Osteocyte (in vitro differentiated cells): ENCODE results near the gene SH2B2. TPM values are rescaled to one million over a fixed set of nuclear protein-coding genes. Genes with fewer than 3 reads are reported as not detected.

Source experiments
- DNase-seq: peaks from one replicate; pipeline ENCODE4 v3.0.0; 2021; ENCODE audit warnings: mixed read lengths; ENCODE audit not compliant: unreplicated experiment; ENCODE audit errors: extremely low spot score
- H3K27ac Mint-ChIP-seq: one replicate; pipeline ENCODE4 v1.8.0; 2021; ENCODE audit warnings: mild to moderate bottlenecking, mixed read lengths; ENCODE audit not compliant: unreplicated experiment
- H3K27me3 Mint-ChIP-seq: one replicate; pipeline ENCODE4 v1.8.0; 2021; ENCODE audit warnings: mixed read lengths; ENCODE audit not compliant: unreplicated experiment
- H3K36me3 Mint-ChIP-seq: one replicate; pipeline ENCODE4 v1.8.0; 2021; ENCODE audit warnings: mixed read lengths; ENCODE audit not compliant: unreplicated experiment
- H3K4me1 Mint-ChIP-seq: one replicate; pipeline ENCODE4 v1.8.0; 2021; ENCODE audit warnings: mixed read lengths; ENCODE audit not compliant: unreplicated experiment
- H3K4me3 Mint-ChIP-seq: one replicate; pipeline ENCODE4 v1.8.0; 2021; ENCODE audit warnings: mild to moderate bottlenecking, moderate library complexity, mixed read lengths; ENCODE audit not compliant: unreplicated experiment
- H3K9me3 Mint-ChIP-seq: one replicate; pipeline ENCODE4 v1.8.0; 2021; ENCODE audit warnings: mixed read lengths; ENCODE audit not compliant: unreplicated experiment
- total RNA-seq: library from RNA; stranded (reverse); gene quantifications from 2 replicates; pipeline ENCODE4 v1.2.1, GENCODE V29; 2021
- TF ChIP-seq, protein P1 (sequence below): fragments of 200-600 bp; sonication (generic); IDR thresholded peaks from 2 replicates; pipeline ENCODE4 v1.5.0; 2021; ENCODE audit warnings: antibody characterized with exemption, mild to moderate bottlenecking, moderate library complexity

Gene SH2B2
- total RNA-seq, 1 donor from 2014 or later: 8.3 TPM

DNA sequence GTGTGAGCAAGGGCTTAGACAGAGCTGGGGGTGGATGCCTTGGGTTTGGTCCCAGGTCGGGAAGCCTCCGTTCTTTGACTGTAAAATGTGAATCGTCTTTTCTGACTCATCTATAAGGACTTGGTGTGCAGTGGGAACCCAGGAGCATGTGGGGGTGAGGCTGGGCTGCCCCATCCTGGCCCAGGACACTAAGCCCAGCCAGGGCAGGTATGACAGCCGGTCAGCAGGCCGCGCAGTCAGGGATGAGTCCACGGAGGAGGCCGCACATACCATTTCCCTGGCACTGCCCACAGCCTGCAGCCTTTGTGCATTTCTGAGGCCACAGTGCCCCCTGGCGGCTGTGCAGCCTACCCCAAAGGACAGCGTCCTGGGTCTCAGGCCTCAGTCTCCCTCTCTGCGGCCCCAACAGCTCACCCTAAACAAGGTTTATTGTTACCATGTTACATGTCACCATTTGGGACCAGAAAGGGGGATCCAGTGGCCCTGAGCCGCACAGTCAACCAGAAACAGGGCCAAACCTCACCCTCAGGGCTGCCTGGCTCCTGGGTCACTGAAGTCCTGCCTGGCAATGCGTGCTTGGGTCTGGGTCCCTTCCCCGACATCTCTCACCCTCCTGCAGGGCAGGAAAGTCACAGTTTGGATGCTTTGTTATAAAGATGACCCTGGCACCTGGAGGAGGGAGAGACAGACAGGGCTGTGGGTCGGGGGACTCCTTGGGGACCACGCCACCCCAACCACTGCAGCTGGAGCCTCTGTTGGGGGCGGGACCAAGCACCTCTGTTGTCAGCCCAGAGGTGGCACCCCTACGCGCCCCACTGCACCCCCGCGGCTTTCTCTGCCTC lies 14.4 kb upstream of the SH2B2 start:
- H3K27ac Mint-ChIP-seq: no peak overlapping the region
- peaks cover 3% of the 10 kb centered on the region for H3K4me1 Mint-ChIP-seq
- no peaks in the 10 kb centered on the region for H3K9me3 Mint-ChIP-seq
- H3K27me3 Mint-ChIP-seq: no peaks in the 10 kb centered on the region
- peak; percentile 93 for DNase-seq
- no peaks in the 10 kb centered on the region for H3K36me3 Mint-ChIP-seq
- H3K4me3 Mint-ChIP-seq: no peak overlapping the region
- TF ChIP-seq, protein P1, sequence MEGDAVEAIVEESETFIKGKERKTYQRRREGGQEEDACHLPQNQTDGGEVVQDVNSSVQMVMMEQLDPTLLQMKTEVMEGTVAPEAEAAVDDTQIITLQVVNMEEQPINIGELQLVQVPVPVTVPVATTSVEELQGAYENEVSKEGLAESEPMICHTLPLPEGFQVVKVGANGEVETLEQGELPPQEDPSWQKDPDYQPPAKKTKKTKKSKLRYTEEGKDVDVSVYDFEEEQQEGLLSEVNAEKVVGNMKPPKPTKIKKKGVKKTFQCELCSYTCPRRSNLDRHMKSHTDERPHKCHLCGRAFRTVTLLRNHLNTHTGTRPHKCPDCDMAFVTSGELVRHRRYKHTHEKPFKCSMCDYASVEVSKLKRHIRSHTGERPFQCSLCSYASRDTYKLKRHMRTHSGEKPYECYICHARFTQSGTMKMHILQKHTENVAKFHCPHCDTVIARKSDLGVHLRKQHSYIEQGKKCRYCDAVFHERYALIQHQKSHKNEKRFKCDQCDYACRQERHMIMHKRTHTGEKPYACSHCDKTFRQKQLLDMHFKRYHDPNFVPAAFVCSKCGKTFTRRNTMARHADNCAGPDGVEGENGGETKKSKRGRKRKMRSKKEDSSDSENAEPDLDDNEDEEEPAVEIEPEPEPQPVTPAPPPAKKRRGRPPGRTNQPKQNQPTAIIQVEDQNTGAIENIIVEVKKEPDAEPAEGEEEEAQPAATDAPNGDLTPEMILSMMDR: peak; percentile 96

DNA sequence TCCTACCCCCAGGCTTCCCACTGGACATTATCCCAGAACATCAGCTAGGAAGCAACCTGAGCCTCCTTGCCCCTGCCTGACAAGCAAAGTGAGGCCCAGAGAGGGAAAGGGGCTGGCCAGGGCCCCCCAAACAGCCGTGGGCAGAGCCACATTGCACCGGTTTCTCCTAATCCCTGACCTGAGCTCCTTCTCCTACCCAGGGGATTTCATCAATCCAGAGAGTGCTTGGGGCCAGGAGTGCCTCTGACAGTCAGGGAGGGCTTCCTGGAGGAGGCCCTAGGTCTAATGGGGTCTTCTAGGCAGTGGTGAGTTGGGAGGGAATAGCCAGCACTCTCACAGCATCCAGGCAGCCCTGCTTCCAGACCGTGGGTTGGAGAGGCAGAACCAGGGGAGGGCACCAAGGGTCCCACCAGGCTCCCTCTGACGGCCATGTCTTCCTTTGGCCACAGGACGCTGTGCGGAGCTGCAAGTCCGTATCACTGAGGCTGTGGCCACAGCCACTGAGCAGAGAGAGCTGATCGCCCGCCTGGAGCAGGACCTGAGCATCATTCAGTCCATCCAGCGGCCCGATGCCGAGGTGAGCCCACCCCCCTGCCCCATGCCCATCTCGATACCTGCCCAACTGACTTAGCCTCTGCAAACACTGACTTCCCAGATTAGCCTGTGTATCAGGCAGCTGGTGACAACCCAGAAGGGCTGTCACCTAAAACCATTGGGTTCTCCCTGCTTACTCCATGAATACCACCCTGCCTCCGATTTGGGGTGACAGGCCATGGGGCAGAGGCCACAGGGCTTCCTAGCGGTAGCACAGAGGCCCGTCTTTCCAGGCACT lies 13.5 kb upstream of the SH2B2 start:
- DNase-seq: no peak
- TF ChIP-seq, protein P1: no peak
- Mint-ChIP-seq H3K4me1 (peaks cover 3% of the 10 kb centered on the region), H3K27me3 (no peaks in the 10 kb centered on the region), H3K4me3 (no peak overlapping the region), H3K27ac (no peak overlapping the region), H3K9me3 (no peaks in the 10 kb centered on the region), H3K36me3 (no peaks in the 10 kb centered on the region)

DNA sequence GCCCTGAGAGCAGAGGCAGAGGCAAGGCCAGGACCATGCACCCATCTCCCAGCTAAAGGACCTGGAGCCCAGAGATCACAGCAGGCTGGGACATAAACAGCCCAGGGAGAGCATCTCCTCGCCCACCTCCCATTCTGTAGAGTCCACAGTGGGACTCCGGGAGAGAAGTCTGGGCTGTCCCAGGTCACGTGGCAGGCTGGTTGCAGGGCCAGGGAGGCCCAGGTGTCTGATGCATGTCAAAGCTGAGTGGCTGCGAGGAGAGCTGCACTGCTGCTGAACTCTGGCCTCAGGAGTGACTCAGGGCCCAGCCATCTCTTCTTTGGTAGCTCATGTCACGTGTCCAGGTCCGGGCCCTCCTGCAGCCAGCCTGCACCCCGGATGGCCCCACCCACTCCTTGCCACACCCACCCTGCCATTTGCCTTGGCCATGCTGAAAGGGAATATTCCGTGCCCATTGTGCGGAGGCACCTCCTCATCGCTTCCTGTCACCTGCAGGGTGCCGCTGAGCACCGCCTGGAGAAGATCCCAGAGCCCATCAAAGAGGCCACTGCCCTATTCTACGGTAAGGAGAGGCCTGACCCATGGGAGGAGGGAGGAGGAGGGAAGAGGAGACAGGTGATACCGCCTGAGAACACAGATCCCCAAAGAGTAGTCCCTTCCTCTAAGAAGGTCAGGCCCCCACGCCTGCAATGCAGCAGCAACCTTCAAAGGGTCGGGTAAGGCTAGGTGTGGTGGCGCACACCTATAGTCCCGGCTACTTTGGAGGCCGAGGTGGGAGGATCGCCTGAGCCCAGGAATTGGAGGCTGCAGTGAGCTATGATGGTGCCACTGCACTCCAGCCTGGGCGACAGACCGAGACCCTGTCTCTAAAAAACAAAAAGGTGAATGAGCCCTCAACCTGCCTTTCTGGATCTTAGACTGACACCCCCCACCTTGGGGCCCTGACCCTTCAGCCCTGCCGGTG lies 12.6 kb upstream of the SH2B2 start:
- DNase-seq: no peak
- Mint-ChIP-seq H3K27ac (no peak overlapping the region), H3K4me1 (peaks cover 3% of the 10 kb centered on the region), H3K9me3 (no peaks in the 10 kb centered on the region), H3K4me3 (no peak overlapping the region), H3K36me3 (no peaks in the 10 kb centered on the region), H3K27me3 (no peaks in the 10 kb centered on the region)
- TF ChIP-seq, protein P1: no peak

DNA sequence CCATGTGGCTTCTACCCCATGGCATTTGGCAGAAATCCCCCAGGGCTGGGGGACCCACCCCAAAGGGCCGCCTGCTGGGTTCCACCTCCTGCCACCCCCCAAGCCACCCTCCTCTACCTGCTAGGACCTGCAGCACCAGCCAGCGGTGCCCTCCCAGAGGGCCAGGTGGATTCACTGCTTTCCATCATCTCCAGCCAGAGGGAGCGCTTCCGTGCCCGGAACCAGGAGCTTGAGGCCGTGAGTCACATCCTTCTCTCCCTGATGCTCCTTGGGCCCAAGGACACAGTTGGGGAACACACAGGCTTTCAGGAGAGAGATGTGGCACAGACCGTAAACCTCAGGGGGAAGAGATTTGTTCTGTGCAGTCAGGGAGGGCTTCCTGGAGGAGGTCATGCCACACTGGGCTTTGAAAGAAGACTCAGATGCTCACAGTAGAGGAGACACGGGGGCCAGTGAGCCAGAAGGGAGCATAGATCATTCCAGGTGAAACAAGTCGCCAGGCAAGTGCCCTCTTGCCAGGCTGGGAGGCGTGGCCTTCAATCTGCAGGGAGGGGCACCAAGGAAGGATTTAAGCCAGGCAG lies 11.5 kb upstream of the SH2B2 start:
- H3K27ac Mint-ChIP-seq: no peak overlapping the region
- TF ChIP-seq, protein P1: no peak
- peaks cover 8% of the 10 kb centered on the region for H3K4me1 Mint-ChIP-seq
- H3K9me3 Mint-ChIP-seq: no peaks in the 10 kb centered on the region
- no peak overlapping the region for H3K4me3 Mint-ChIP-seq
- H3K27me3 Mint-ChIP-seq: no peaks in the 10 kb centered on the region
- no peak for DNase-seq
- H3K36me3 Mint-ChIP-seq: no peaks in the 10 kb centered on the region
